Mesenchymal stem cell (in vitro differentiated cells and primary cell): ENCODE data around the gene TMEM79.

Experiments
- DNase-seq: peaks from one replicate; pipeline ENCODE4 v3.0.0-alpha.2; 2013
- H2AFZ ChIP-seq: one replicate; pipeline ENCODE4 v1.6.1; 2013; ENCODE audit warnings: low read depth, mild to moderate bottlenecking, control low read depth, inconsistent platforms, low read length, moderate library complexity
- H2AK5ac ChIP-seq: 2 replicates; pipeline ENCODE4 v1.6.1; 2013; ENCODE audit warnings: low read length, moderate library complexity, mild to moderate bottlenecking, inconsistent platforms; ENCODE audit not compliant: severe bottlenecking
- H2BK120ac ChIP-seq: one replicate; pipeline ENCODE4 v1.6.1; 2013; ENCODE audit warnings: low read depth, mild to moderate bottlenecking, inconsistent platforms, low read length, moderate library complexity
- H2BK12ac ChIP-seq, 2 experiments: one replicate each; pipeline ENCODE4 v1.6.1; 2013; ENCODE audit warnings: inconsistent platforms in 2 of 2, low read length in 2 of 2, mild to moderate bottlenecking in 2 of 2, moderate library complexity in 2 of 2, control low read depth in 1 of 2
- H2BK15ac ChIP-seq: one replicate; pipeline ENCODE4 v1.6.1; 2013; ENCODE audit warnings: mild to moderate bottlenecking, low read depth, inconsistent platforms; ENCODE audit not compliant: poor library complexity, severe bottlenecking
- H2BK5ac ChIP-seq: 2 replicates; pipeline ENCODE4 v1.6.1; 2013; ENCODE audit warnings: low read depth, mild to moderate bottlenecking, low read length, control low read depth, inconsistent platforms; ENCODE audit not compliant: poor library complexity, severe bottlenecking
- H3K14ac ChIP-seq, 2 experiments: one replicate each; pipeline ENCODE4 v1.6.1; 2013; ENCODE audit warnings: inconsistent platforms in 2 of 2, low read length in 2 of 2, control low read depth in 1 of 2, mild to moderate bottlenecking in 1 of 2, moderate library complexity in 1 of 2
- H3K18ac ChIP-seq, 2 experiments: one replicate each; pipeline ENCODE4 v1.6.1; 2013; ENCODE audit warnings: inconsistent platforms in 2 of 2, low read length in 2 of 2, control low read depth in 1 of 2, low read depth in 1 of 2, mild to moderate bottlenecking in 1 of 2
- H3K23ac ChIP-seq, 2 experiments: one replicate each; pipeline ENCODE4 v1.6.1; 2013; ENCODE audit warnings: inconsistent platforms in 2 of 2, low read length in 2 of 2, mild to moderate bottlenecking in 2 of 2, moderate library complexity in 2 of 2, control low read depth in 1 of 2
- H3K27ac ChIP-seq: 2 replicates; pipeline ENCODE4 v1.5.1; 2013; ENCODE audit warnings: mild to moderate bottlenecking, moderate library complexity, low read length, control low read depth, inconsistent platforms; ENCODE audit not compliant: poor library complexity, severe bottlenecking
- H3K27me3 ChIP-seq, 2 experiments: 2 replicates each; pipeline versions ENCODE4 v1.6.1 to v1.7.0; 2013; ENCODE audit warnings: low read length in 2 of 2, mild to moderate bottlenecking in 2 of 2, moderate library complexity in 2 of 2, control low read depth in 1 of 2, inconsistent platforms in 1 of 2; ENCODE audit not compliant: control insufficient read depth in 1 of 2, insufficient read depth in 1 of 2
- H3K36me3 ChIP-seq, 2 experiments: 2 replicates each; pipeline versions ENCODE4 v1.6.1 to v1.7.0; 2013; ENCODE audit warnings: low read length in 2 of 2, control low read depth in 1 of 2, inconsistent platforms in 1 of 2, low read depth in 1 of 2, mild to moderate bottlenecking in 1 of 2; ENCODE audit not compliant: insufficient read depth in 2 of 2, control insufficient read depth in 1 of 2
- H3K4ac ChIP-seq, 2 experiments: one replicate each; pipeline ENCODE4 v1.6.1; 2013; ENCODE audit warnings: inconsistent platforms in 2 of 2, low read length in 2 of 2, mild to moderate bottlenecking in 2 of 2, moderate library complexity in 2 of 2, control low read depth in 1 of 2, low read depth in 1 of 2
- H3K4me1 ChIP-seq: 2 replicates; pipeline ENCODE4 v1.6.1; 2013; ENCODE audit warnings: low read depth, low read length, control low read depth; ENCODE audit not compliant: control insufficient read depth, insufficient read depth
- H3K4me2 ChIP-seq: 2 replicates; pipeline ENCODE4 v1.6.1; 2013; ENCODE audit warnings: low read length, mild to moderate bottlenecking, inconsistent platforms; ENCODE audit not compliant: poor library complexity, severe bottlenecking
- H3K4me3 ChIP-seq, 2 experiments: 2 replicates each; pipeline versions ENCODE4 v1.5.1 to v1.7.0; 2013; ENCODE audit warnings: low read length in 2 of 2, mild to moderate bottlenecking in 2 of 2, control low read depth in 1 of 2, low read depth in 1 of 2; ENCODE audit not compliant: insufficient read depth in 1 of 2
- H3K79me1 ChIP-seq: replicated peaks from 2 replicates; pipeline ENCODE4 v1.6.1; 2013; ENCODE audit warnings: mild to moderate bottlenecking, control low read depth, low read length, inconsistent platforms; ENCODE audit not compliant: poor library complexity, severe bottlenecking
- H3K9ac ChIP-seq: 2 replicates; pipeline ENCODE4 v1.7.0; 2013; ENCODE audit warnings: mild to moderate bottlenecking, low read length, moderate library complexity
- H3K9me3 ChIP-seq: 2 replicates; pipeline ENCODE4 v1.7.0; 2013; ENCODE audit warnings: mild to moderate bottlenecking, low read length; ENCODE audit not compliant: control insufficient read depth
- H4K8ac ChIP-seq: one replicate; pipeline ENCODE4 v1.6.1; 2013; ENCODE audit warnings: inconsistent platforms, mild to moderate bottlenecking, low read length, moderate library complexity
- H4K91ac ChIP-seq: one replicate; pipeline ENCODE4 v1.6.1; 2013; ENCODE audit warnings: mild to moderate bottlenecking, low read length, inconsistent platforms
- WGBS: methylation state at CpG from one replicate; pipeline ENCODE4 v1.1.7; 2013; ENCODE audit warnings: mixed read lengths; 5-methylcytosine and 5-hydroxymethylcytosine counted together

TMEM79 gene

DNA sequence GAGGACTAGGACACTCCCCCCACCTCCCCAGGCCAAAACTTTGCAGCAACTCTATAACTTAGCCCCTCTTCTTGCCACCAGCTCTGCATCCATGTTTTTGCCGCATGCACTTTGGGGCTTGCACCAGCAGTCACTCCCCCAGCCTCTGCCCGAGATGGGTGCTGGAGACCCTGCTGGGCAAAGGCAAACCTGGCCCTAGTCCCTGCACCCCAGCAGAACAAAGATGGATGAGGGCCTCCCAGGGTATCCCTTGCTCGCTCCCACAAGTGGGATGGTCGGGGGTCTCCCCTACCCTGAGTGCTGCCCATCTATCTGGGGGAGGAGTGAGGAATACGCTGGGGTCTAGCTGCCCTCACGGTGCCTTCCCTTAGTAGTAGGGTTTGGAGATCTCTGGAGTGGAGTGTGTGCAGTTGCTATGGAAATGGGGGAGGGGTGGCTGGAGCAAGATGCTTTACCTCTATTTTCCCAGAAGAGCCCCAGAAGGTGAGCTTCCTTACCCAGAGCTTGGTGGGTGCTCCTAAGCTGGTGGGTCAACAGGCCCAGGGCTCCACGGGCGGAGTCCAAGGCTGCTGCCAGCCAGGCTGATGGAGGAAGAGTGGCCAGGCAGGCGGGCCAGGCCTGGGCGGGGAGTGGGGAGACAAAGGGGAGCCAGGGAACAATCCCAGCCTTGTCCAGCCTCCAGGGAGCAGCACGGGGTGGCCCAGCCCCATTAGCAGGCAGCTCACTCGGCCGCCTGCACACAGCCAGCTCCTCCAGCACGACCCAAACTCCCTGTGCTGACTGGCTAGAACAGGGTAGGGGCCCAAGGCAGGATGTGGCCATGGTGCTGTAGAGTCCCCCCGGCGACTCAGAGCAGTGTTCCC lies 36.4 kb upstream of the TMEM79 start, which contains the start of gene PAQR6:
TSS of gene PAQR6 (minus strand) at position 597 of the 863 bp plus-strand sequence. CDS start 1,325 bp downstream, outside the sequence.
- Histone ChIP-seq H2BK15ac (no peak within 1 kb of the TSS), H3K4ac (peak within 1 kb of the TSS in 1 of 2 experiments; percentile 37), H2AK5ac (no peak within 1 kb of the TSS), H4K8ac (no peak within 1 kb of the TSS), H2BK12ac (no peak within 1 kb of the TSS), H3K27ac (no peak within 1 kb of the TSS), H2AFZ (no peak within 1 kb of the TSS), H3K4me2 (no peak within 1 kb of the TSS), H3K23ac (no peak within 1 kb of the TSS), H2BK120ac (no peak within 1 kb of the TSS), H3K4me1 (peaks cover 1% of the 10 kb centered on the region), H2BK5ac (no peak within 1 kb of the TSS), H3K79me1 (no peaks in the 10 kb centered on the region), H3K9me3 (no peaks in the 10 kb centered on the region), H3K9ac (no peak within 1 kb of the TSS), H3K14ac (peak within 1 kb of the TSS in 1 of 2 experiments; percentile 9), H3K18ac (no peak within 1 kb of the TSS), H4K91ac (no peak within 1 kb of the TSS), H3K27me3 (peaks cover 0 to 30% of the 10 kb centered on the region in 2 experiments), H3K36me3 (peaks cover 40 to 71% of the 10 kb centered on the region in 2 experiments), H3K4me3 (no peak within 1 kb of the TSS)
- no peak for DNase-seq
- 93% methylated on average over 16 of the region's 16 CpGs for WGBS

GRCh38 chr1:156248323-156248683 lies 35.8 kb upstream of the TMEM79 start:
- H2BK15ac ChIP-seq: no peak overlapping the region

GRCh38 chr1:156249593-156249992 lies 34.5 kb upstream of the TMEM79 start:
- H3K14ac ChIP-seq: no peak overlapping the region
- no peak overlapping the region for H3K4me3 ChIP-seq
- H3K9me3 ChIP-seq: no peaks in the 10 kb centered on the region
- H2AFZ ChIP-seq: no peak overlapping the region
- no peak overlapping the region for H2BK120ac ChIP-seq
- H3K4ac ChIP-seq: no peak overlapping the region
- H3K79me1 ChIP-seq: peaks cover 3% of the 10 kb centered on the region
- H4K8ac ChIP-seq: no peak overlapping the region
- H3K4me1 ChIP-seq: peaks cover 1% of the 10 kb centered on the region
- no peak overlapping the region for H3K27ac ChIP-seq
- no peak overlapping the region for H2BK5ac ChIP-seq
- H3K27me3 ChIP-seq: peaks cover 0 to 26% of the 10 kb centered on the region in 2 experiments
- H2BK15ac ChIP-seq: no peak overlapping the region
- H3K18ac ChIP-seq: no peak overlapping the region
- H4K91ac ChIP-seq: no peak overlapping the region
- no peak overlapping the region for H3K9ac ChIP-seq
- H3K4me2 ChIP-seq: no peak overlapping the region
- H3K36me3 ChIP-seq: peaks cover 56 to 83% of the 10 kb centered on the region in 2 experiments
- no peak overlapping the region for H2AK5ac ChIP-seq
- WGBS: 88% methylated on average over 5 of the region's 5 CpGs
- no peak overlapping the region for H2BK12ac ChIP-seq
- no peak for DNase-seq
- no peak overlapping the region for H3K23ac ChIP-seq

More at GRCh38 chr1:156248323-156248683, 35.8 kb upstream of the TMEM79 start:
- Histone ChIP-seq H3K9me3 (no peaks in the 10 kb centered on the region), H3K23ac (no peak overlapping the region), H2BK12ac (no peak overlapping the region), H3K14ac (no peak overlapping the region), H2AK5ac (no peak overlapping the region), H4K8ac (no peak overlapping the region), H3K79me1 (peaks cover 1% of the 10 kb centered on the region), H2BK120ac (no peak overlapping the region), H3K4me1 (peaks cover 1% of the 10 kb centered on the region), H3K27me3 (peaks cover 0 to 30% of the 10 kb centered on the region in 2 experiments), H2AFZ (no peak overlapping the region), H3K27ac (no peak overlapping the region), H4K91ac (no peak overlapping the region), H3K9ac (no peak overlapping the region), H2BK5ac (no peak overlapping the region), H3K18ac (no peak overlapping the region), H3K4me3 (no peak overlapping the region), H3K4me2 (no peak overlapping the region), H3K4ac (peak overlapping the region in 1 of 2 experiments; percentile 37), H3K36me3 (peaks cover 46 to 73% of the 10 kb centered on the region in 2 experiments)
- no peak for DNase-seq
- no CpG with 5 or more reads among the region's 4 CpGs for WGBS

GRCh38 chr1:156251527-156251926 lies 32.6 kb upstream of the TMEM79 start:
- H3K4me1 ChIP-seq: no peaks in the 10 kb centered on the region
- H2BK120ac ChIP-seq: no peak overlapping the region
- WGBS: 12% methylated on average over 3 of the region's 3 CpGs
- no peak overlapping the region for H4K91ac ChIP-seq
- no peak for DNase-seq
- no peak overlapping the region for H3K18ac ChIP-seq
- no peak overlapping the region for H2BK12ac ChIP-seq
- no peak overlapping the region for H3K14ac ChIP-seq
- no peak overlapping the region for H3K4me3 ChIP-seq
- peaks cover 70 to 81% of the 10 kb centered on the region in 2 experiments for H3K36me3 ChIP-seq
- H3K4me2 ChIP-seq: no peak overlapping the region
- H3K9ac ChIP-seq: no peak overlapping the region
- no peak overlapping the region for H2AFZ ChIP-seq
- peaks cover 0 to 6% of the 10 kb centered on the region in 2 experiments for H3K27me3 ChIP-seq
- H2BK15ac ChIP-seq: no peak overlapping the region
- H3K4ac ChIP-seq: no peak overlapping the region
- no peak overlapping the region for H2BK5ac ChIP-seq
- peaks cover 7% of the 10 kb centered on the region for H3K79me1 ChIP-seq
- no peak overlapping the region for H2AK5ac ChIP-seq
- H3K27ac ChIP-seq: no peak overlapping the region
- no peak overlapping the region for H4K8ac ChIP-seq
- H3K9me3 ChIP-seq: no peaks in the 10 kb centered on the region
- H3K23ac ChIP-seq: no peak overlapping the region
